GM13976 (cell line): ENCODE measurements around the gene ZBTB7B.

Experiments used
- DNase-seq: peaks from one replicate; pipeline ENCODE4 v3.0.0; 2012; ENCODE audit warnings: low spot score
- in situ Hi-C: fragments of 300-500 bp; cut with MboI; formaldehyde crosslinking; loops from one replicate; pipeline ENCODE4 v1.12.0; 2022; ENCODE audit warnings: low sequenced_read_pairs, mixed read lengths, inconsistent platforms; ENCODE audit not compliant: unreplicated experiment
- TF ChIP-seq, protein P1 (sequence below): IDR thresholded peaks from 2 replicates; pipeline ENCODE4 v1.5.1; 2012; ENCODE audit warnings: borderline replicate concordance, mild to moderate bottlenecking; ENCODE audit not compliant: insufficient read depth; ENCODE audit errors: extremely low read depth, missing control alignments, control extremely low read depth

The ZBTB7B gene

DNA sequence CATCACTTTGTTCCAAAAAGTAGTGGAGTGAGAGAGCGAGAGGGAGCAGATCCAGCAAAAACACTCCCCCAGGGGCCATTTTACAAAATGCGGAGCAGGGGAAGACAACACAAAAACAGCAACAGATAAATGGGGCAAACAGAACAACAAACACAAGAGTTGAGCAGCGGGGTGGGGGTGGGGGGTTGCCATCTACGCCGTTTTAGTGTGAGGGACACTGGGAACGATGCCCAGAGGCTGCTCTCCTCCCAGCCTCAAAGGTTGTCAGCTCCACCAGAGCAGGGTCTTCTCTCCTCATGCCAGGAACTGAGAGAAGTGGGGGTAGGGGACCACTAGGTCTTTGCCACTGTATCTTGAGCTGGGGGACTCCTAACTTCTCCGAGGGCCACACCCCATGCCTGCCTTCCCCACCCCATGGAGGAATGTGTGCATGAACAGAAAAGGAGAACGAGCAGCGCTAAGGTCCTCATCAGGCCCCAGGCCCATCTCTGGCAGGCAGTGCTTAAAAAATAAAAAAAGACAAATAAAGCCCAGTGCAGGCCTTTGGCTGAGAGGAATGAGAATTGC is 45.4 kb upstream of the ZBTB7B start:
- TF ChIP-seq, protein P1, sequence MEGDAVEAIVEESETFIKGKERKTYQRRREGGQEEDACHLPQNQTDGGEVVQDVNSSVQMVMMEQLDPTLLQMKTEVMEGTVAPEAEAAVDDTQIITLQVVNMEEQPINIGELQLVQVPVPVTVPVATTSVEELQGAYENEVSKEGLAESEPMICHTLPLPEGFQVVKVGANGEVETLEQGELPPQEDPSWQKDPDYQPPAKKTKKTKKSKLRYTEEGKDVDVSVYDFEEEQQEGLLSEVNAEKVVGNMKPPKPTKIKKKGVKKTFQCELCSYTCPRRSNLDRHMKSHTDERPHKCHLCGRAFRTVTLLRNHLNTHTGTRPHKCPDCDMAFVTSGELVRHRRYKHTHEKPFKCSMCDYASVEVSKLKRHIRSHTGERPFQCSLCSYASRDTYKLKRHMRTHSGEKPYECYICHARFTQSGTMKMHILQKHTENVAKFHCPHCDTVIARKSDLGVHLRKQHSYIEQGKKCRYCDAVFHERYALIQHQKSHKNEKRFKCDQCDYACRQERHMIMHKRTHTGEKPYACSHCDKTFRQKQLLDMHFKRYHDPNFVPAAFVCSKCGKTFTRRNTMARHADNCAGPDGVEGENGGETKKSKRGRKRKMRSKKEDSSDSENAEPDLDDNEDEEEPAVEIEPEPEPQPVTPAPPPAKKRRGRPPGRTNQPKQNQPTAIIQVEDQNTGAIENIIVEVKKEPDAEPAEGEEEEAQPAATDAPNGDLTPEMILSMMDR: no peak
- DNase-seq: no peak
- in situ Hi-C loops: no loop called here

DNA sequence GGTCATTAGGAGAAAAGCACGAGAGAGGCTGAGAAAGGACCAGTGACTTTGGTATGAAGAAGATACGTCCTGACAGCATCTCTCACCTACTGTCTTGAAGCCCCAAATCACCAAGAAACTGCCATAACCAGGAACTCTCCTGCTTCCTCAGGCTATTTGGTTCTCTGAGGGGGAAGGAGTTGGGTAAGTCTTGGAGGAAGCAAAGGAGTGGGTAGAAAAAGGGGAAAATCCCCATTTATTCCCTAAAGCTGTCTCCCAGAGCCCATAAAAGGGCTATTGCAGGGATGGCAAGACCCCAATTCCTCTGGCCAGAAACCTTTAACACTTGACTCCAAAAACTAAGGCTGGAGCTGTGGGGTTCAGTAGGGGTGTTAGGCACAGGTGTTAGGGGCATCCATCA is 44.6 kb upstream of the ZBTB7B start:
- no peak for DNase-seq
- TF ChIP-seq, protein P1: no peak
- in situ Hi-C loops: no loop called here

DNA sequence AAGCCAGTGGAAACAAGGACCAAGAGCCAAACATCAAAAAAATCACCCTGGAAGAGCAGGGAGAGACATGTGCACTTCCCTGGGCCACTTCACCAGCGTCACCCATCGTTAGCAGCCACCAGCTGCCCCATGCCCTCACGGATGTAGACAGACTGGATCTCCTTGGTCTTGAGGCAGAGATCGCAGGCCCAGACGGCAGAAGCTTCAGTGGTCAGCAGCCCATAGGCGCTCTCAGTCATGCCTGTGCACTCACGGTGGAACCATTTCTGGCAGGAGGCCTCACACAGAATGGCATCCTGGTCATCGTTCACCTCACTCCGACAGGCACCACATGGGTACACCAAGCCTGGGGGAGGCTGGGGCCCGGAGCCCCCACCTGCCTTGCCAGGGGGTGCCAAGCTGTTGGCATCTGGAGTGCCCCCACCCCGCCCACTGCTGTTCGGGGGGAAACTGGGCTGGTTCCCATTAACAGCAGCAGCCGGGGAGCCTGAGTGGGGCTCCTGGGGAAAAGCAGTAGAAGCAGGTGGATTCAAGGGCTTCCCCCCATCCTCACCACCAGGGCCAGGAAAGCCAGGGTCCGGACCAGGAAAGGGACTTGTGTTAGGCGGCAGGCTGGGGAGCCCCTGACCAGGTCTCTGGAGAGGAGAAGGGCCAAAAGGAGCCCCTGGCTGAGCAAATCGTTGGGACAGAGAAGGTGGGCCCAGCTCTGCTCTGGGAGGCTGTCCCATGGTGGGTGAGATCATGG is 43.7 kb upstream of the ZBTB7B start:
- DNase-seq: no peak
- TF ChIP-seq, protein P1: no peak
- in situ Hi-C loops: no loop called here

DNA sequence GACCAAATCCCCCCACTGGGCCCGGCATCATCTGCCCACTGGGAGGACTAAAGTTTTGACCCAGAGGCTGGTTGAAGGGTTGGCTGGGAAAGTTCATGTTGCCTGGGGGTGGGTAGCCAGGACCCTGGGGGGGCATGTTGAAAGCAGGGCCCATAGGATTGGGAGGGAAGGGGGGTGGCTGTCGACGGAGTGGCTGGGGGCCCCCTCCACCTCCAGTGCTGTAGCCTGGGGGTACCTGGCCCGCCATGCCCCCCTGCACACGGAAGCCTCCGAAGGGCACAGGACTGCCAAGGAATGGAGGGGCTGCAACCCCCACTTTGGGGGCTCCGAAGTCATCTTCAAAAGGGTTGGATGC is 43.2 kb upstream of the ZBTB7B start:
- no peak for DNase-seq
- in situ Hi-C loops: no loop called here
- TF ChIP-seq, protein P1: no peak

DNA sequence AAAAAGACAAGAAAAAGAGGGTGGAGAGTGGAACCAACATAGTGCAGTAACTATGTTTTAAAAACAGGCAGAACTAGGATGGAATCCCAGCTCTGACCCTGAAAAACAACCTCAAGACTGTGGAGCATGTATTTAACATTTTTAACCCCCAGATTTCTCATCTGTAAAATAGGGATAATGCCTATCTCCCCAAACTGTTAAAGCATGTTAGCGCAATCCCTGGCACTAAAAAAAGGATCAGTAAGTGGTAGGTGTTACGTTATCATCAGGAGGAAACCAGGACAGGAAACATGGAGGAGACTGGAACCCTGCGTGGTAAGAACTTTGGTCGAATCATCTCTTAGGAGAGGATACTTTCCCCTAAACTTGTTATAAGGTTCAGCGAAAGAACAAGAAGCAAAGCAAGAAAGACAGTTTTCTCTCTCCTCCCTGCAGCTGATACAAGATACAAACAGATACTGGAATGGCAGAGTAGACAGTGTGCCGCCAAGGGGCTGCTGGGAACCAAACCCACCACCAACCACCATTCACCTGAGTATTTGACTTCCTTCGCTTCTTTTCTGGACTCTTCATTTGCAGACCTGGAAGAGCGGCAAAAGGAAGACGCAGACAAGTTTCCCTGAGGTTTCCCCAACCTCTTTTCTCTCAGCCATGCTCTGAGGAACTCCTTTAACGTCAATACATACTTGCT is 42.0 kb upstream of the ZBTB7B start:
- TF ChIP-seq, protein P1: no peak
- no peak for DNase-seq
- in situ Hi-C loops: no loop called here

DNA sequence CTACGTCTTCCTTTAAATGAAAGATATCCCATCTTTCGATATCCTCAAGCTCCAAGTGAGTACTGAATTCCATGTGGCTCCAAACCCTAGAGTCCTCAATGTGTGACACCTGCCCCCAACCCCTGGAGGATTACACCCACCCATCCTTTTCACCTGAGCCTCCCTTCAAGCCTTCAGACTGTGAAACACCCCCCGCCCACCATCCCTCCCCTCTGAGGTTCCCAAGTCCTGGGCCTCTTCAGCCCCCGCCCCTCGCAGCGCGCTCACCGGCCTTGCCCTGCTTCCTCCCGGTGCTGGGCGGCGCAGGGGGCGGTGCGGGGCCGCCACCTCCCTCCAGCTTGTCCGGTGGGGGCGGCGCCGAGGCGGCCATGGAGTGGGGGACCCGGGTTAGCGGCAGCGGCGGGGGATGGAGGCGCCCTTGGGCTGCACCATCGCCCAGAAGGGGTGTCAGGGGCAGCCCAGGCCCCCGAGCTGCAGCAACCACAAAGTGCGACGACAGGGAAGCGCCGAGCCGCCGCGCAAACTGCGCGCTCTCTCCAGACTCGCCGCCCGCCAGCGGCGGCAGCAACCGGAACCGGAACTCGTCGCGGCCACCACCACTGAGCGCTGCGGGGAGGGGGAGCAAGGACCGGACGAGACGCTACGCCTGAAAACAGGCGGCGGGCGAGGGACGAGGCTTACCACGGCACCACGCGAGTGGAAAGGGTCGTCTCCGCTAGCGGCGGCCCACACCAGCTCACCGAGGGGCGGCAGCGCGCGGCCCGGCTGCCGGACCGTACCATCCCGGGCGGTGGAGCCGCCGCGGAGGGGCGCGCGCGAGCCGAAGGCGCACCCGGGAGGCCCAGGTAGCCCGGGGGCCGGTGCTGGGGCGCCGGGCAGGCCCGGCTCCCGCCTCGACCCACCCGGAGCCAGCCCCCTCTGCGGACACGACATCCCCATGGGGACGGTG is 41.1 kb upstream of the ZBTB7B start, which contains the start of gene PYGO2:
TSS of gene PYGO2 (minus strand) at position 576 of the 949 bp plus-strand sequence. CDS start at position 370, 206 bp downstream.
- in situ Hi-C loops: no loop called here
- TF ChIP-seq, protein P1: peak; percentile 75
- peak; percentile 92 for DNase-seq
